Fibroblast of lung (primary cell): ENCODE measurements around the gene HRK. TPM values are rescaled to one million over a fixed set of nuclear protein-coding genes. Genes with fewer than 3 reads are reported as not detected.

Experiments used
- DNase-seq, 2 donors: peaks; one replicate each; pipeline versions ENCODE4 v3.0.0 to v3.0.0-alpha.2; 2010; ENCODE audit warnings: low read depth in 2 of 2
- H2AFZ ChIP-seq: 2 replicates; pipeline ENCODE4 v1.5.1; 2012; ENCODE audit warnings: low read length, control low read depth, inconsistent platforms
- H3K27ac ChIP-seq: 2 replicates; pipeline ENCODE4 v1.5.1; 2011; ENCODE audit warnings: low read length, control low read depth; ENCODE audit not compliant: insufficient read depth
- H3K27me3 ChIP-seq: 2 replicates; pipeline ENCODE4 v1.5.1; 2011; ENCODE audit warnings: mild to moderate bottlenecking, low read length; ENCODE audit not compliant: control insufficient read depth, insufficient read depth
- H3K36me3 ChIP-seq: 2 replicates; pipeline ENCODE4 v1.5.1; 2011; ENCODE audit warnings: low read length; ENCODE audit not compliant: control insufficient read depth, insufficient read depth
- H3K4me1 ChIP-seq: 2 replicates; pipeline ENCODE4 v1.5.1; 2011; ENCODE audit warnings: low read length; ENCODE audit not compliant: control insufficient read depth, insufficient read depth; ENCODE audit errors: extremely low read depth
- H3K4me2 ChIP-seq: 2 replicates; pipeline ENCODE4 v1.5.1; 2011; ENCODE audit warnings: low read length, control low read depth; ENCODE audit not compliant: insufficient read depth; ENCODE audit errors: extremely low read depth
- H3K4me3 ChIP-seq, 4 experiments: fragments of 200-600 bp in 1 of 4; sonication (generic) in 1 of 4; replicated peaks in 1 of 4; 2 replicates each; pipeline ENCODE4 v1.5.1; 2011 to 2016; ENCODE audit warnings: low read length in 4 of 4, low read depth in 3 of 4, mild to moderate bottlenecking in 3 of 4, control low read depth in 2 of 4, inconsistent platforms in 1 of 4, mixed read lengths in 1 of 4; ENCODE audit not compliant: insufficient read depth in 1 of 4; ENCODE audit errors: control extremely low read depth in 1 of 4
- H3K79me2 ChIP-seq: 2 replicates; pipeline ENCODE4 v1.5.1; 2012; ENCODE audit warnings: mild to moderate bottlenecking, low read length, inconsistent platforms; ENCODE audit not compliant: control insufficient read depth, insufficient read depth
- H3K9ac ChIP-seq: 2 replicates; pipeline ENCODE4 v1.5.1; 2011; ENCODE audit warnings: mild to moderate bottlenecking, low read length, control low read depth; ENCODE audit not compliant: insufficient read depth
- H3K9me3 ChIP-seq: 2 replicates; pipeline ENCODE4 v1.5.1; 2012; ENCODE audit warnings: low read depth, low read length; ENCODE audit not compliant: control insufficient read depth, insufficient read depth
- H4K20me1 ChIP-seq: 2 replicates; pipeline ENCODE4 v1.5.1; 2011; ENCODE audit warnings: low read length; ENCODE audit not compliant: control insufficient read depth, insufficient read depth; ENCODE audit errors: extremely low read depth
- CTCF ChIP-seq, 2 donors: IDR thresholded peaks in 1 of 2; conservative IDR thresholded peaks in 1 of 2; 1 replicate in 1 of 2; 2 replicates in 1 of 2; pipeline ENCODE4 v1.5.1; 2011 to 2012; ENCODE audit warnings: low read length in 2 of 2, control low read depth in 1 of 2, inconsistent platforms in 1 of 2, low read depth in 1 of 2, mild to moderate bottlenecking in 1 of 2
- EZH2 ChIP-seq: IDR thresholded peaks from 2 replicates; pipeline ENCODE4 v1.5.1; 2012; ENCODE audit warnings: low read length, control low read depth, mild to moderate bottlenecking; ENCODE audit errors: missing control alignments
- polyA minus RNA-seq: library from RNA; depleted of rRNA, polyadenylated mRNA; stranded (reverse); fragments of >200 nt; gene quantifications from 2 replicates; pipeline ENCODE4 v1.2.3, GENCODE V29; 2011; ENCODE audit warnings: low replicate concordance
- polyA plus RNA-seq, 2 donors: library from polyadenylated mRNA; depleted of rRNA in 1 of 2; stranded (reverse) in 1 of 2; unstranded in 1 of 2; fragments of >200 nt; gene quantifications; 2 replicates each; pipeline ENCODE4 v1.2.1, GENCODE V29; 2011 to 2012; ENCODE audit warnings: missing spikeins in 1 of 2
- total RNA-seq: library from RNA; depleted of rRNA; stranded (reverse); fragments of >200 nt; gene quantifications from 2 replicates; pipeline ENCODE4 v1.2.1, GENCODE V29; 2014

Gene HRK
- total RNA-seq (under 0.01 TPM in 2 replicates), polyA plus RNA-seq (0.02 and 0.08 TPM in 2 replicates), polyA minus RNA-seq (0.20 TPM in 1 of 2 replicates, not detected in the other)
- polyA plus RNA-seq (2012): 0.01 TPM in 1 of 2 replicates, not detected in the other

DNA sequence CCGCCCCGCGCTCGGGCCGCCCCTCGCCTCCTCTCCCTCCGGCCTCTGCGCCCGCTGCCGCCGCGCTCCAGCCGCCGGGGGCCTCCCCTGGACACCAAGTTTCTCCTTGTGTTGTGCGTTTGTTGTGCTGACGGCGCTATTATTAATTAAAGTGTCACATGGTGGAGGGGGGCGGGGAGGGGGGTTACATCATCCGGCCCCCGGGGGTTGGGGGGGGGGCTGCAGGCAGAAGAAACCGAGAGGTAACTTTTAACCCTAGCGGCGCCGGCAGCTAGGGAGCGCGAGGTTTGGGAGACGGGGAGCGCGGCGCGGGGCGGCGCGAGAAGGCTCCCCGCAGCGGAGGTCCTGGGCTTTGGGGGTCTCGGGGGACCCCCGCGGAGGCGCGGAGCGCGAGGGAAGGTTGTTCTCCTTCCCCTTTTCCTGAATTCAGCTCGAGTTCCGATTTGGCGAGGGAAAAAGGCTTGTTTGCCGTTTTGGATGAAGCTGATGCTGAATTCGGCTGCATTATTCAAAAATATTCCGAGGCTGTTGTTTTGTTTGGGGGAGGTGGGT lies at the start of gene HRK:
Gene HRK, minus strand, starts transcription at position 117 of the 552 bp plus-strand sequence. CDS start 134 bp downstream, outside the sequence.
- Histone ChIP-seq H3K79me2 (no peaks in the 10 kb centered on the region), H3K27me3 (peaks cover 49% of the 10 kb centered on the region), H3K4me1 (no peaks in the 10 kb centered on the region), H3K9ac (no peak within 1 kb of the TSS), H3K36me3 (no peaks in the 10 kb centered on the region), H3K4me3 (peak within 1 kb of the TSS in 1 of 4 experiments; percentile 38), H3K9me3 (no peaks in the 10 kb centered on the region), H3K4me2 (peak within 1 kb of the TSS; percentile 44), H2AFZ (no peak within 1 kb of the TSS), H3K27ac (no peak within 1 kb of the TSS), H4K20me1 (no peaks in the 10 kb centered on the region)
- TF ChIP-seq CTCF (conservative IDR thresholded peaks at IDR 0.05 in 1 of 2, IDR thresholded peaks at IDR 0.05 in 1 of 2; ENCODE audit: low read depth in 1 of 2, low read length in 2 of 2) (no peak), EZH2 (peak; percentile 31)
- no peak for DNase-seq

GRCh38 chr12:116929885-116930284 lies 48.6 kb upstream of the HRK start:
- DNase-seq: no peak
- no peak overlapping the region for H3K27ac ChIP-seq
- no peaks in the 10 kb centered on the region for H3K27me3 ChIP-seq
- no peaks in the 10 kb centered on the region for H4K20me1 ChIP-seq
- H3K4me2 ChIP-seq: no peak overlapping the region
- no peak overlapping the region for H2AFZ ChIP-seq
- peaks cover 2% of the 10 kb centered on the region for H3K4me1 ChIP-seq
- peaks cover 6% of the 10 kb centered on the region for H3K79me2 ChIP-seq
- no peak for TF ChIP-seq EZH2
- TF ChIP-seq CTCF (conservative IDR thresholded peaks at IDR 0.05 in 1 of 2, IDR thresholded peaks at IDR 0.05 in 1 of 2; ENCODE audit: low read depth in 1 of 2, low read length in 2 of 2): no peak
- H3K9ac ChIP-seq: no peak overlapping the region
- H3K36me3 ChIP-seq: no peaks in the 10 kb centered on the region
- no peaks in the 10 kb centered on the region for H3K9me3 ChIP-seq
- no peak overlapping the region for H3K4me3 ChIP-seq

DNA sequence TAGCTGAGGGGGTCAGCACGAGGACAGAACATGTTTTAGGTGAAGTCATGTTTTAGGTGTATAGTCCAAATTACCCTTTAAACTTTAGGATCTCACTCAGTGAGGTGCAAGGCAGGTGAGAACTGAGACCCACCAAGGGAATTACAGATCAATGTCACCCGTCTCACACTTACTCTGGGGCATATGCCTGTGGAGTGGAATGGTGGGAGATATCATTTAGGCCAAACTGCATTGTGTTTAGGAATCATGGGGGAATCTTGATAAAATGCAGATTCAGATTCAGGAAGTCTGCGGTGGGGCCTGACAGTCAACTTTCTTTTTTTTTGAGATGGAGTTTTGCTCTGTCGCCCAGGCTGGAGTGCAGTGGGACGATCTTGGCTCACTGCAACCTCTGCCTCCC lies 47.3 kb upstream of the HRK start:
- H3K36me3 ChIP-seq: no peaks in the 10 kb centered on the region
- no peak overlapping the region for H3K4me2 ChIP-seq
- no peaks in the 10 kb centered on the region for H3K9me3 ChIP-seq
- TF ChIP-seq CTCF (conservative IDR thresholded peaks at IDR 0.05 in 1 of 2, IDR thresholded peaks at IDR 0.05 in 1 of 2; ENCODE audit: low read depth in 1 of 2, low read length in 2 of 2): no peak
- no peak for TF ChIP-seq EZH2
- H3K4me3 ChIP-seq: no peak overlapping the region
- H3K27ac ChIP-seq: no peak overlapping the region
- no peaks in the 10 kb centered on the region for H4K20me1 ChIP-seq
- DNase-seq: no peak
- no peaks in the 10 kb centered on the region for H3K27me3 ChIP-seq
- H3K79me2 ChIP-seq: peaks cover 9% of the 10 kb centered on the region
- no peak overlapping the region for H2AFZ ChIP-seq
- H3K9ac ChIP-seq: no peak overlapping the region
- peaks cover 4% of the 10 kb centered on the region for H3K4me1 ChIP-seq
